Right lobe of liver (tissue), 6 donors: ENCODE results near the gene GLTP. TPM values are rescaled to one million over a fixed set of nuclear protein-coding genes. Genes with fewer than 3 reads are reported as not detected.
"Not testable (repeated sequence)": the region's sequence is repeated elsewhere in the genome, so short reads cannot be mapped to it uniquely, and the experiment has no call there.

Experiments
- ATAC-seq, 4 donors: fragments of 200-7000 bp; cut with Tn5 transposase; one replicate each; pipeline ENCODE4 v1.9.1; 2020; ENCODE audit warnings: mild to moderate bottlenecking in 4 of 4, moderate library complexity in 4 of 4
- DNase-seq, 3 donors: peaks; one replicate each; pipeline ENCODE4 v3.0.0-alpha.2; 2020
- H3K27ac ChIP-seq, 3 donors: fragments of 200-600 bp; one replicate each; pipeline ENCODE4 v1.8.0; 2022
- H3K27me3 ChIP-seq, 2 donors: fragments of 200-600 bp; one replicate each; pipeline ENCODE4 v1.8.0; 2022
- H3K36me3 ChIP-seq, 4 donors: fragments of 200-600 bp; sonication (generic) in 1 of 4; one replicate each; pipeline versions ENCODE4 v1.5.1 to v1.8.0; 2017 to 2022; ENCODE audit warnings: control low read depth in 1 of 4
- H3K4me1 ChIP-seq, 4 donors: fragments of 200-600 bp; sonication (generic) in 1 of 4; one replicate each; pipeline versions ENCODE4 v1.5.1 to v1.8.0; 2017 to 2022; ENCODE audit warnings: control low read depth in 1 of 4
- H3K4me3 ChIP-seq, 3 donors: fragments of 200-600 bp; one replicate each; pipeline ENCODE4 v1.8.0; 2022
- H3K9me3 ChIP-seq, 4 donors: fragments of 200-600 bp; sonication (generic) in 1 of 4; one replicate each; pipeline versions ENCODE4 v1.5.1 to v1.8.0; 2017 to 2022; ENCODE audit warnings: control low read depth in 1 of 4
- CTCF ChIP-seq, 4 donors: fragments of 200-600 bp in 3 of 4; fragments of 450-650 bp in 1 of 4; IDR thresholded peaks; one replicate each; pipeline versions ENCODE4 v1.5.1 to v1.8.0; 2016 to 2022; ENCODE audit warnings: antibody characterized with exemption in 4 of 4, mild to moderate bottlenecking in 2 of 4
- POLR2A ChIP-seq: fragments of 450-650 bp; IDR thresholded peaks from one replicate; pipeline ENCODE4 v1.6.1; 2017; ENCODE audit warnings: antibody characterized with exemption, mild to moderate bottlenecking
- WGBS: methylation state at CpG from one replicate; pipeline ENCODE4 v1.1.6; 2018; ENCODE audit warnings: low coverage, low lambda C conversion rate; ENCODE audit not compliant: insufficient coverage; ENCODE audit errors: missing lambda C conversion rate; 5-methylcytosine and 5-hydroxymethylcytosine counted together
- intact Hi-C, 2 donors: fragments of 100-400 bp; cut with DNase I; formaldehyde crosslinking; loops; one replicate each; pipeline versions ENCODE4 v1.11.2 to v1.14.1; 2022
- total RNA-seq, 6 experiments: library from RNA; depleted of rRNA in 2 of 6; stranded (reverse); fragments of >200 nt in 2 of 6; fragmentation: NEBNext Ultra II Directional in 3 of 6; extraction: Animal tissue kit (Norgen Biotek cat#: 25700) in 3 of 6; gene quantifications; one replicate each; pipeline versions ENCODE4 v1.1.0 to v1.2.4, GENCODE V29; 2016 to 2023
- donor health status: DM: no; HTN: yes; CAD: no.
- donor health status: DM: no; HTN: no; CAD: no.
- donor health status: DM: no; HTN: no; CAD: no.
- donor health status: DM: no; HTN: yes; CAD: no.
- donor health status: DM: no; HTN: yes; CAD: no.

The GLTP gene
- total RNA-seq, 6 experiments from 2014 or later: 9.8 to 20.8 (median 13.6) TPM

- 89% methylated on average over 6 of the region's 7 CpGs for WGBS
- H3K27ac ChIP-seq: no peak overlapping the region
- H3K27me3 ChIP-seq: no peaks in the 10 kb centered on the region
- TF ChIP-seq CTCF (IDR thresholded peaks at IDR 0.05): no peak
- no peak for TF ChIP-seq POLR2A
- no peak overlapping the region for H3K4me3 ChIP-seq
- no peaks in the 10 kb centered on the region for H3K4me1 ChIP-seq
- no peak for DNase-seq
- ATAC-seq: no peak
- intact Hi-C loops: no loop called here
- no peaks in the 10 kb centered on the region for H3K9me3 ChIP-seq
- no peaks in the 10 kb centered on the region for H3K36me3 ChIP-seq
Measured at GRCh38 chr12:109893261-109893995, 13.1 kb upstream of the GLTP start.

GRCh38 chr12:109892748-109893147 lies 12.4 kb upstream of the GLTP start:
- WGBS: 54% methylated on average over 4 of the region's 4 CpGs
- Histone ChIP-seq H3K4me1 (no peaks in the 10 kb centered on the region), H3K4me3 (no peak overlapping the region), H3K9me3 (no peaks in the 10 kb centered on the region), H3K36me3 (no peaks in the 10 kb centered on the region), H3K27ac (no peak overlapping the region), H3K27me3 (no peaks in the 10 kb centered on the region)
- no peak for TF ChIP-seq POLR2A
- no peak for TF ChIP-seq CTCF (IDR thresholded peaks at IDR 0.05)
- intact Hi-C loops: no loop called here
- ATAC-seq: no peak
- no peak for DNase-seq

GRCh38 chr12:109892165-109892715 lies 11.9 kb upstream of the GLTP start:
- H3K9me3 ChIP-seq: no peaks in the 10 kb centered on the region
- ATAC-seq (no peak), DNase-seq (no peak)
- TF ChIP-seq POLR2A (no peak), CTCF (IDR thresholded peaks at IDR 0.05) (no peak)
- WGBS: no CpG with 5 or more reads among the region's 1 CpG
- H3K4me1 ChIP-seq: no peaks in the 10 kb centered on the region
- intact Hi-C loops: no loop called here
- H3K36me3 ChIP-seq: no peaks in the 10 kb centered on the region
- no peak overlapping the region for H3K4me3 ChIP-seq
- H3K27ac ChIP-seq: no peak overlapping the region
- H3K27me3 ChIP-seq: no peaks in the 10 kb centered on the region

GRCh38 chr12:109891731-109892130 lies 11.4 kb upstream of the GLTP start:
- DNase-seq, intact Hi-C loops: not testable (repeated sequence)

GRCh38 chr12:109890620-109891170 lies 10.4 kb upstream of the GLTP start:
- intact Hi-C loops: no loop called here
- DNase-seq (no peak), ATAC-seq (peak in 2 of 4 donors; percentile 26 to 28)
- TF ChIP-seq POLR2A (no peak), CTCF (IDR thresholded peaks at IDR 0.05) (no peak)
- Histone ChIP-seq H3K4me1 (no peaks in the 10 kb centered on the region), H3K27me3 (no peaks in the 10 kb centered on the region), H3K9me3 (no peaks in the 10 kb centered on the region), H3K27ac (no peak overlapping the region), H3K4me3 (no peak overlapping the region), H3K36me3 (no peaks in the 10 kb centered on the region)
- WGBS: 72% methylated on average over 12 of the region's 13 CpGs

More at GRCh38 chr12:109891731-109892130, 11.4 kb upstream of the GLTP start:
- not testable (repeated sequence) for H3K4me1 ChIP-seq, H3K9me3 ChIP-seq, ATAC-seq, H3K4me3 ChIP-seq, H3K27ac ChIP-seq, H3K27me3 ChIP-seq, H3K36me3 ChIP-seq
- 91% methylated on average over 4 of the region's 7 CpGs for WGBS
